Glomerular visceral epithelial cell (primary cell): ENCODE results near the gene TDRD12.
"Not testable (repeated sequence)": the region's sequence is repeated elsewhere in the genome, so short reads cannot be mapped to it uniquely, and the experiment has no call there.

Source experiments
- DNase-seq: peaks from one replicate; pipeline ENCODE4 v3.0.0-alpha.2; 2016; ENCODE audit errors: extremely low spot score

The TDRD12 gene

DNA sequence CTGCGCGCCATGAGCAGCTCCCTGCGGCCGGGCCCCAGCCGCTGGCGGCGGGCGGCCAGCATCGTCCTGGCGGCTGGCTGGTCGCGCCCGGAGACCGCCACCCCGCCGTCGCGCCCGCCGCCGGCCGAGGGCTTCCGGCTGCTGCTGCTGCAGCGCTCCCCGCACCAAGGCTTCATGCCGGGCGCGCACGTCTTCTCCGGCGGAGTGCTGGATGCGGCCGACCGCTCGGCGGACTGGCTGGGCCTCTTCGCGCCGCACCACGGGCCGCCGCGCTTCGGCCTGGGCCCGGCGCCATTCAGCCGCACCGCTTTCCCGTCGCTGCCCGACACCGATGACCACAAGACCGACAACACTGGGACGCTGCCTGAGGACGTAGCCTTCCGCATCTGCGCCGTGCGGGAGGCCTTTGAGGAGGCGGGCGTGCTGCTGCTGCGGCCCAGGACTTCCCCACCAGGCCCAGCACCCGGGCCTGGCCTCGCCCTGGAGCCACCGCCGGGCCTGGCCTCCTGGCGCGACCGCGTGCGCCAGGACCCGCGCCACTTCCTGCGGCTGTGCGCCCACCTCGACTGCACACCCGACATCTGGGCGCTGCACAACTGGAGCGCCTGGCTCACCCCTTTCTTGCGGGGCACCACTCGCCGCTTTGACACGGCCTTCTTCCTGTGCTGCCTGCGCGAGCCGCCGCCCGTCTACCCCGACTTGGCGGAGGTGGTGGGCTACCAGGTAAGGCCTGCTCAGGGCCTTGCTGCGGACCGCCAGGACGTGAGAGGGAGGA lies 27.4 kb upstream of the TDRD12 start:
- peak; percentile 60 for DNase-seq

DNA sequence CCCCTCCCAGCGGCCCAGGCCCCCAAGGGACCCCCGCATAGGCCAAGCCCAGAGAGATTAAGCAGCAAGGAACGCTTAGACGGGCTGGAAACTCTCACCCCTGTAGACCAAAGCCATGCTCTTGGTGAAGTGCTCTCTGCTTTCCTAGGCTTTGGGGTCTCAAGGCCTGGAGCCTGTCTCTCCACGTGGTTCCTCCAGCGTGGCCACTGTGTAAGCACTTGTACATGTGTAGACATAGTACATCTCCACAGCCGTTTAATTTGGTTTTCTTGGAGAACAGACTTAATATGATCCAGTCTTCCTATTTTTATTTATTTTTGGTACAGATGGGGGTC lies 26.9 kb upstream of the TDRD12 start:
- no peak for DNase-seq

DNA sequence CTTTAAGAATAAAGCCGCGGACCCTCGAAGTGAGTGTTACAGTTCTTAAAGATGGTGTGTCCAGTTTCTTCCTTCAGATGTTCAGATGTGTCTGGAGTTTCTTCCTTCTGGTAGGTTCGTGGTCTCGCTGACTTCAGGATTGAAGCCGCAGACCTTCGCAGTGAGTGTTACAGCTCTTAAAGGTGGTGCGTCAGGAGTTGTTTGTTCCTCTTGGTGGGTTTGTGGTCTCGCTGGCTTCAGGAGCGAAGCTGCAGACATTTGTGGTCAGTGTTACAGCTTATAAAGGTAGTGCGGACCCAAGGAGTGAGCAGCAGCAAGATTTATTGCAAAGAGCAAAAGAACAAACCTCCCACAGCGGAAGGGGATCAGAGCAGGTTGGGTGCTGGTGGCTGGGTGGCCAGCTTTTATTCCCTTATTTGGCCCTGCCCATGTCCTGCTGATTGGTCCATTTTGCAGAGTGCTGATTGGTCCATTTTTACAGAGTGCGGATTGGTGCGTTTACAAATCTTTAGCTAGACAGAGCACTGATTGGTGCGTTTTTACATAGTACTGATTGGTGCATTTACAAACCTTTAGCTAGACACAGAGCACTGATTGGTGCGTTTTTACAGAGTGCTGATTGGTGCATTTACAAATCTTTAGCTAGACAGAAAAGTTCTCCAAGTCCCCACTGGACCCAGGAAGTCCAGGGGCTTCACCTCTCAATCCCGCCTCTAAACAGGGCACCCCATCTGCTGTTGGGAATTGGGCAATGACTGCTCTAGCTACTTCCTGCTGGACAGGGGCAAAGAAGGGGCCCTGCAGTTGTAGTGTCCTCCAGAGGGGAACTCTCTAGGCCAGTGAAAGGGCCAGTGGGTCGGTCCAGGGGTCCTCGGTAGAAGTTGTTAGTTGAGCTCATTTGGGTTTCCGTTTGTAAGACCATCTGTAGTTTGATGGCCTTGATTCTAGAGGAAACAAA lies 26.1 kb upstream of the TDRD12 start:
- DNase-seq: not testable (repeated sequence)

DNA sequence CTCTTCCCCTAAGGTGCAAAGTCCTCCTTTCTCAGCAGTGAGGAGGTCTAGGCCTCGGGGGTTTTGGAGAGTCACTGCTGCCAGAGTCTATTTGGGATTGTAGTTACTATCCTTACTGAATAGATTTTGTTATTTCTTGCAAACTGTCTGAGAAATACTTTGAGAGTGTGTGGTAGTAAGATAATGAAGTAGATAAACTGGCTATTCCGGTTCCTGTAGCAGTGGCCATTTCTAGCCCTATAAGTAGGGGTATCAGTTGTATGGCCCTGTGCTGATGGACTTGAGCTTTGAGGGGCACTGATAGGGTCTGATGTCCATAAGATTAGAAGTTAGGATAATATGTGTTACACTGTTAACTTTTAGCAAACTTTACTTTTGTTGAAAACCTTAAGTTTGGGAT lies 25.3 kb upstream of the TDRD12 start:
- not testable (repeated sequence) for DNase-seq

DNA sequence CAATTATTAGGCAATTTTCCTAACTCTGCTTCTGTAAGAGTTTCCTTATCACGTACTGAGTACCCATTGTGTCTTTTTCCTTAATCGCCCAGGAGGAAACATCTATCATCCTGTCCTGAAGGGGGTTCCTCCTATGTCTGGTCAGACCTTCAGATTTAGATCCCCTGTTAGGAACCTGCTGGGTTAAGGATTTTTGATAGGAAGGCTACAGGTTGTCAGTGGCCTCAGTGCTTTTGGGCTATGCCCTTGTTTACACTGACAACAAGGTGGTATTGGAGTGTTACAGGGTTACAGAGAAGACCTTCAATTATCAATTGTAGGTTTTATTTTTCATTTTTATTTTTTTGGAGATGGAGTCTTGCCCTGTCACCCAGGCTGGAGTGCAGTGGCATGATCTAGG lies 24.7 kb upstream of the TDRD12 start:
- DNase-seq: not testable (repeated sequence)

DNA sequence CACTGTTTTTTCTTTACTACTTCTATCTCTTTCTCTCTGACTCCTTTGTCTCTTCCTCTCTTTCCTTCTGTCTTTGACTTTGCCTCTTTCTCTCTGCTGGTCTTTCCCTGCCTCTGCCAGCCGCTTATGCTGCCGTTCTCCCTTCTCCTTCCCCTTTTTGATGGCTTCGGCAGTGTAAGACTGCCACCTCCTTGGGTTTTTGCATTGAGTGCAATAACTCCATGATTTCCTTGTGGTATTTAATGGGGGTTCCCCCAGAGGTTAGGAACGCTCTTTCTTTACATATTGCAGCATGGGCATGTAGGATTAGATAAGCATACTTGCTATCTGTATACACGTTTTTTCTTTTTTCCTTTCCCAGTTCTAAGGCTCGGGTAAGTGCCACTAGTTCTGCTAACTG lies 24.1 kb upstream of the TDRD12 start:
- not testable (repeated sequence) for DNase-seq

DNA sequence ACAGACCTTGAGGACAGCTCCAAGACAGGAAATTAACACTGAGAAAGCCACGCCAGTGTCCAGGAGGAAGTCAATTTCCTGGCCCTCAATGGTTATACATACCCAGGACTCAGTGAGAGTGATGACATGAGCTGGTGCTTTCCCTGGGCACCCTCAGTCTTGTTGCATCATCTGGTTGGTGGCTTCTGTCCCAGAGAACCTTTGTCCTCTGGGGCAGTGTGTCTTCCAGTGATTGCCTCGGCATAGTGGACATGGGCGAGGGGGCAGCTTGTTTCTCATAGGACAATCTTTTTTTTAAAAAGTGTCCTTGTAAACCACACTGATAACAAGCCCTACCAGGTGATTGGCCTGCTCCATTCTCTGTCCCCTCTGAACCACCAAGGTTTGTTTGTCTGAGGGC lies 22.8 kb upstream of the TDRD12 start:
- DNase-seq: not testable (repeated sequence)

DNA sequence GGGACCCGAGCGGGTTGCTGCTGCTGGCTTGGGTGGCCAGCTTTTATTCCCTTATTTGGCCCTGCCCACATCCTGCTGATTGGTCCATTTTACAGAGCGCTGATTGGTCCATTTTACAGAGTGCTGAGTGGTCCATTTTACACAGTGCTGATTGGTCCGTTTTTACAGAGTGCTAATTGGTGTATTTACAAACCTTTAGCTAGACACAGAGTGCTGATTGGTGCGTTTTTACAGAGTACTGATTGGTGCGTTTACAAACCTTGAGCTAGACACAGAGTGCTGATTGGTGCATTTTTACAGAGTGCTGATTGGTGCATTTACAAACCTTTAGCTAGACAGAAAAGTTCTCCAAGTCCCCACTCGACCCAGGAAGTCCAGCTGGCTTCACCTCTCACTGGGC lies 19.4 kb upstream of the TDRD12 start:
- DNase-seq: not testable (repeated sequence)

DNA sequence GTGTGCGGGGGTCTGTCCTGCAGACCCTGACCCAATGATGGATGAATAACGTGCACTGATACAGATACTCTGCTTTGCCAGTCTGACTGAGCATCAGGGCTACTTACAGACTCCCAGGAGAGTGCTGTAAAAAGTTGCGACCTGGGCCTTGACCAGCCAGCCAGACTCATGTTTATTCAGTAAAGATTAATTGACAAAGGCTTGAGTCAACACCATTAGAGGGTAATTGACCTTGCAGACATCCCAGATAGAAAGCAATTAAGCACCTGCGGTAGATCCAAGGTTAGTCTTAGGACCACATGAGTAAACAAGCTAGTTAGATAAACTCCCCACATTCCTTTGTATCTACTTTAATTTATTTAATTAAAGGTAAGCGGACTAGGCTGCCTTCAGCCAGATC lies 17.6 kb upstream of the TDRD12 start:
- DNase-seq: no peak

DNA sequence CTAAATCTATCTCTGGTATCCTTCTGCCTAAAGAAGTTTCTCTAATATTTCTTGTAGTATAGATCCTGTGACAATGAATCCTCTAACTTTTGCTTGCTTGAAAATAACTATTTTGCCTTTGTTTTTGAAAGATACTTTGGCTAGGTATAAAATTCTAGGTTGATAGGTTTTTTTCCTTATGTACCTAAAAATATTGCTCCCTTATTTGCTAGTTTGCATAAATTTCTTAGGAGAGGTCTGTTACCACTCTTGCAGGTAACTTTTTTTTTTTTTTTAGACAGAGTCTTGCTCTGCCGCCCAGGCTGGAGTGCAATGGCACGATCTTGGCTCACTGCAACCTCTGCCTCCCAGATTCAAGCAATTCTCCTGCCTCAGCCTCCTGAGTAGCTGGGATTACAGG lies 15.6 kb upstream of the TDRD12 start:
- not testable (repeated sequence) for DNase-seq

DNA sequence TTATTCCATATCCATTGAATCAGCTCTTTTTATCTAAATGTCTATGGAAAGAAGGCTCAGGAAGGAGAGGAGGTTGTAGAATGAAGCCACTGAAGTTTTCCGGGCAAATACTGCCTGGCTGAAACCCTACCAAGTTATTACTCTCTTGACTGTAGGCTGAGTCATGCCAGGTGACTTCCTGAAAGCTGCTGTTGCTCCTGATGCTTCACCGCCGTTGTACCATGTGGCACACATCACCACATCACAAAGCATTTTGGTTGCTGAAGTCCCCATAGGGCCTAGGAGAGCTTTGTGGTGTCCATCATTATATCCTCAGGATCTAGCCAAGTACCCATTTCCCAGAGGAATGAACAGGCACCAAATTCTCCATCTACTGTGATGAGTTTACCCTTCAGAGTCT lies 11.1 kb upstream of the TDRD12 start:
- no peak for DNase-seq

DNA sequence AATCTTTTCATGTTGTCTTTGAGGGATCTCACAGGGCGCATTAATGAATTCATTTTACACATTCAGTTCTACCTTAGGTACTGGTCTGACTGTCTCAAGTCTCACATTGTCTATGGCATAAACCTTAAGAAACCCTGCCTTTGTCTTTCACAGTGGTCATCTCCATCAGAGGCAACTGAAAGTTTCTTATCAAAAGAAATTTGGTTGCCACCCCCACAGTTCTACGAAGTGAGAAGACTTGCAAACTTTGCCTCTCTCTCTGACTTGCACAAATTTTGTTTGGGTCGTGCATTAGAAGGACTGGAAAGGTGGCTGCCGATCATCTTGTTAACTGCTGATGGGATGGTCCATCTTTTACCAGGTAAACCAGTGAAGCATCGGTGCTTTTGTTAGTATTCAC lies 10.5 kb upstream of the TDRD12 start:
- no peak for DNase-seq

DNA sequence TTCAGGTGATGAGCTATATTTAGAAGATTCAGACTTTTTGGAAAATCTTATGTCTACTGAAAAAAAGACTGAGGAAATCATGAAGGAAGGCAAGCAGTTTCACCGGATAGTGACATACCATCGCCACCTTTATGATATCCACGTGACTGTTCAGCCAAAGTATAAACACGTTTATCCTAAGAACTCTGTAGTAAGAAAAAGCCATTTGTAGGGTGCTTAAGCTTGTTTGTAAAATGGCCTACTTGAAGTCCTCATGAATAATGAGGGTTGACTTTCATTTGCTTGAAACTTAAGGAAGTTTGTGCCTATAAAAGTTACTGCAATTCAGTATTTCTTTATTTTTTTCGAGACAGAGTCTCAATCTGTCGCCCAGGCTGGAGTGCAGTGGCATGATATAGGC lies 7.8 kb upstream of the TDRD12 start:
- no peak for DNase-seq

DNA sequence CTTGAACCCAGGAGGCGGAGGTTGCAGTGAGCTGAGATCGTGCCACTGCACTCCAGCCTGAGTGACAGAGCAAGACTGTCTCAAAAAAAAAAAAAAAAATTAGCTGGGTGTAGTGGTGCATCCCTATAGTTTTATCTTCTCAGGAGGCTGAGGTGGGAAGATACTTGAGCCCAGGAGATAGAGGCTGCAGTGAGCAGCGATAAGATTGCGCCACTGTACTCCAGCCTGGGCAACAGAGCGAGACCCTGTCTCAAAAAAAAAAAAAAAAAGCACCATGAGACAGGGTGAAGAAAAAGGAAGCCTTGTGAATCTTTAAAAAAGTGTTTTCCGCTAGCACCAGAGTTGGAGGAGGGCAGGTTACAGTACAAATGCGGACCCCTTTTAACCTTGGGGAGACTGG lies 3.4 kb upstream of the TDRD12 start:
- DNase-seq: not testable (repeated sequence)

DNA sequence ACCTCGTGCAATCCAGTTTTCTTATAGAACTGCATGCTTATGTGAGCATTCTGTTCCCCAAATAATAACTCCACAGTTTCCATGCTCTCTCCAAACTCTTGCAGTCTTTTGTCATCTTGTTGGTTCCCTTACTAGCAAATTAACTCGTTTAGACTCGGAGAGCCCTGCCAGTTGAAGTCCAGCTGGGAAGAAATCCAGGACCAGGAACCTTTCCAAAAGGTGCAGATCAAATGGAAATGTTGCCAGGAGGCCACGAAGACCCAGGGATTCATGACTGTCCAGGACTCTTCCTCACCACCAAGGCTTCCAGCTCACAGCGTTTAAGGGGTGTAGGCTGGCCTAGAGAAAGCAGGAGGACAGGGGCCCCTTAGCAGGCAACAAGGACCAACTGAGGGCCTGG lies 2.1 kb upstream of the TDRD12 start:
- no peak for DNase-seq

DNA sequence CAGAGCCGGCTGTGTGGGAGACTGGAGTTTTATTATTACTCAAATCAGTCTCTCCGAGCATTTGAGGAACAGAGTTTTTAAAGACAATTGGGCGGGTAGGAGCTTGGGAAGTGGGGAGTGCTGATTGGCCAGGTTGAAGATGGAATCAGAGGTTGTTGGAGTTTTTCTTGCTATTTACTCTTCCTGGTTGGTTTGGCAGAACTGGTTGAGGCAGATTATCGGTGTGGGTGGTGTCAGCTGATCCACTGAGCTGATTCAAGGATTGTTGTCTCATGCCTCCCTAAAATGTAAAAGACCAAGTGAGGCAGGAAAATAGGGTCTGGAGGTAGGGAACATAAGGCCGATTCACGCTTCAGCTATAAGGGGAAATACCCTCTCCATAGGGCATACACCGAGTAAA lies 1.3 kb upstream of the TDRD12 start:
- DNase-seq: no peak

DNA sequence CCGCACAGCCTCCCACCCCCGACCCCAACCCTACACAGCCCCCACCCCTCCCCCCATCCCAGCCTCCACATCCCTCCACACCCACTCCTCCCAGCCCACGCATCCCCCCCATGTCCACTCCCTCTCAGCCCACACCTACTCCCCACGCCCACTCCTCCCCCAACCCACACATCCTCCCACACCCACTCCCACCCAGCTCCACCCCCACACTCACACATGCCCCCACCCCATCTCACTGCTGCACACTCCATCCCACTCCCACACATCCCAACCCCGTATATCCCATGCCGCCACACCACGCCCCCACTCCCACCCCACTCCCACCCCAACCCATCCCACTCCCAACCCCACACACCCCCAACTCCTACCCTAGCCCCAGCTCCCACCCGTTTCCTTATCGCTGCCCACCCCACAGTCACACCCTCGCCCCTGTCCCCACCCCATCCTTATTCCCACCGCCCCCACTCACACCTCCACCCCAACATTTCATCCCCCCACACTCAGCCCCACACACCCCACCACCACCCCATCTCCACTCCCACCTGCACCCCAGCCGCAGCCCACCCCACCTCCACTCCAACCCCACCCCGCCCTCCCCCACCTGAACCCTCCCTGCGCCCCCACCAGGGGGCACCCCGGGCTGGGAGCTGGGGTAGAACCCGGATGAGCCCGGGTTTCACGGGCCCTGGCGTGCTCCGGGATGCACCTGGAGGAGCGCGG lies 809 bp downstream of the TDRD12 start:
- DNase-seq: no peak

DNA sequence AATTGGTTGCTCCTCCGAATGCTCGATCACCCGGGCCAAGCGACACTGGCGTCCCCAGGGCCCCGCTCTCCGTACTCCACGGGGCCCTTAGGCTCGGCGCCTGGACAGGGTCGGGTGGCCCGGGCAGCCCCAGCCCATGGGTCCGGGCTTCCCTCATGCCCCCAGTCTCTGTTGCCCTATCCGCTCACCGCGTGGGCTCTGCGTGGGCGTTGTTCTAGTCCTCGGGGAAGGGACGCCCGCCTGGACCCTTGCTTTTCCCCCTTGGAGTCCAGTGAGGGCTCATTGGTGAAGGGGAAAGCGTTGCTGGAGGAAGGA lies 1.3 kb downstream of the TDRD12 start:
- no peak for DNase-seq

DNA sequence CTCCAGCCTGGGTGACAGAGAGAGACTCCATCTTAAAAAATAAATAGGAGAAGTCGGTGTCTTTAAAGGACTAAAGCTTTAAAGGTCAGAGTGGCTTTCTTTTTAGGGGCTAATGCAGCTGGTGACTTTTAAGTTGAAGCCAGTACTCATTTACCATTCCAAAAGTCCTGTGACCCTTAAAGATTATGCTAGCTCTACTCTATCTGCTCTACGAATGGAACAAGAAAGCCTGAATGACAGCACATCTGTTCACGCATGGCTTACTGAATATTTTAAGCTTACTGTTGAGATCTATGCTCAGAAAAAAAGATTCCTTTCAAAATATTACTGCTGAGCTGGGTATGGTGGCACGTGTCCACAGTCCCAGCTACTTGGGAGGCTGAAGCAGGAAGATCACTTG lies 16.4 kb downstream of the TDRD12 start:
- no peak for DNase-seq

DNA sequence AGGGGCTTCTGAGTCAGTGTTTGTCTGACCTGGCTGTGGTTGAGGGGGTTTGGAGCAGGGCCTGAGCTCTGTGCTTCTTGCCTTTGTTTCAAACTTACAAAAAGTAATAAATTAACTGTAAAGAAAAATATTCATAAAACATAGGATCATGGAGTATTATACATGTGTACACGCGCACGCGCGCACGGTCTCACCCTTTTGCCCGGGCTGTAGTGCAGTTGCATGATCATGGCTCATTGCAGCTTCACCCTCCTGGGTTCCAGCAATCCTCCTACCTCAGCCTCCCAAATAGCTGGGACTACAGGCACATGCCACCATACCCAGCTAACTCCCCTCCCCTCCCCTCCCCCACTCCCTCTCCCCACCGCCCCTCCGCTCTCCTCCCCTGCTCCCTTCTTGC lies 23.5 kb downstream of the TDRD12 start:
- DNase-seq: no peak

DNA sequence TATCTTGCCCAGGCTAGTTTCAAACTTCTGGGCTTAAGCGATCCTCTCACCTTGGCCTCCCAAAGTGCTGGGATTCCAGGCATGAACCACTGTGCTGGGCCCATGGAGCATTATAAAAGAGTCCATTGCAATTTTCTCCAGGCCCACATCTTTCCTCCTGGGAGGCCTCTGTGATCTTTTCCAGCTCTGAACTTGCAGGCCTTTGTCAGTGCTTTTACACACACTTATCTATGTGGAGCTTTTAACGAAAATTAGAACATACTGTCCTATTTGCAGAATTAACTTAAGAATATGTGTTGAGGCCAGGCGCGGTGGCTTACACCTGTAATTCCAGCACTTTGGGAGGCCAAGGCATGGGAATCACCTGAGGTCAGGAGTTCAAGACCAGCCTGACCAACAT lies 23.9 kb downstream of the TDRD12 start:
- no peak for DNase-seq

DNA sequence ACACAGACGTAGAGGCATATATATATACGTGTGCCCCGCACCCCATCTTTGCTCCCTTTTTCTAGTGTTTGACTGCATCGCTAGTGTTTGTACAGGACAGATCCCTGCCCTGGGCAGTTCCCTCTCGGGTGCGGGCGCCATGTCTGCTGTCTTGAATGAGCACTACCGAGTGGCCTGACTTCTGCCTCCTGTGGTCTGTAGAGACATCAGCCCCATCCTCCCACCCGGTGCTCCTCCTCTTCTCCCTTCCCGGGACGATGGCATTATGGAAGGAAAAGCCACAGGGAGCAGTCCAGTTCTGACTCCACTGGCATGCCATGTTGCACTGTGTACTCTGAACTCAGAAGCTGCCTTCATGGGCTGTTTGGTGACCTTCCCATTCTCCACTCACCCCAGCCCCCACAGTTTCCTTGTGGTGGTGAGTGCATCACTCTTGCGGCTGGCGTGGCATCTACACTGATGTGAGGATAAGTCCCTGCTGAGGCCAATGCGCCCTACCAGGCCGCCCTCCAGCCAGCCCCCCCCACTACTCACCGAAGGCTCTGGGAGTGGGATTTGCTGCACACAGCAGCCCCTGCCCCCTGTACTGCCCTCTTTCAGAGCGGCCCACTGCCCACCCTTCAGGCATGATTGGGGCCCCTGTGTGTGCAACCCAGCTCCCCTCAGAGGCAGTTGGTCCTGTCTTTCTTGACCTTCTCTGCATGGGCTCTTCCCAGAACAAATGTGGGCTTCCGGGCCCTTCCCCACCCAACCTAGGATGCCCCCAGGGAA lies 25.2 kb downstream of the TDRD12 start:
- no peak for DNase-seq
